GM19035 (cell line): ENCODE results near the gene NOXRED1.

ENCODE experiments used
- ATAC-seq: cut with Tn5 transposase; IDR thresholded peaks from one replicate; pipeline ENCODE4 v1.9.1; 2021; ENCODE audit not compliant: unreplicated experiment

Gene NOXRED1

DNA sequence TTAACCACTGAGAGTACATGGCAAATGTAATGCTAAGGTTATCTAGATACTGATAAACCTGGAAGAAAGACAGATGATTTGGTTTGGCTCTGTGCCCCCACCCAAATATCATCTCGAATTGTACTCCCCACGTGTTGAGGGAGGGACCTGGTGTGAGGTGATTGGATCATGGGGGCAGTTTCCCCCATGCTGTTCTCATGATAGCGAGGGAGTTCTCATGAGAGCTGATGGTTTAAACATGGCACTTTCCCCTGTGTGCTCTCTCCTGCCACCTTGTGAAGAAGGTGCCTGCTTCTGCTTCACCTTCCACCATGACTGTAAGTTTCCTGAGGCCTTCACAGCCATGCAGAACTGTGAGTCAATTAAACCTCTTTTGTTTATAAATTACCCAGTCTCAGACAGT is 14.2 kb downstream of the NOXRED1 start:
- ATAC-seq, result no peak

DNA sequence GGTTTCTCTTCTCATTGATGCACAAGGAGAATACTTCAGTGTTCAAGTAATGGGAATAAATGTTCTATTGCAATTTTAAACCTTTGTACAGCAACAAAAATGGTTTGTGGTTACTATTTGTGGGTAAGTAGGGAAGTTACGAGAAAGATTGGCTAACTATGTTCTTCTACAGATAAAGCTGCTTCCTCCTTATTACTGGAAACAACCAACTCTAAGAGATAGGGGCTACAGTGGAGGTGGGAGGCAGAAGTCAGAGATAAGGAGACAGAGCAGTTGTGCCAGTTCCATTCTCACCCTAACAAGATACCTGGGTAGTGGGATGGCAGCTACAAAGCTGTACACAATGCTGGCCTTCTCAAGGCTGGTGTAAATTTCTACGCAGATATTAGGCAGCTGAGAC is 16.2 kb downstream of the NOXRED1 start:
- no peak for ATAC-seq

DNA sequence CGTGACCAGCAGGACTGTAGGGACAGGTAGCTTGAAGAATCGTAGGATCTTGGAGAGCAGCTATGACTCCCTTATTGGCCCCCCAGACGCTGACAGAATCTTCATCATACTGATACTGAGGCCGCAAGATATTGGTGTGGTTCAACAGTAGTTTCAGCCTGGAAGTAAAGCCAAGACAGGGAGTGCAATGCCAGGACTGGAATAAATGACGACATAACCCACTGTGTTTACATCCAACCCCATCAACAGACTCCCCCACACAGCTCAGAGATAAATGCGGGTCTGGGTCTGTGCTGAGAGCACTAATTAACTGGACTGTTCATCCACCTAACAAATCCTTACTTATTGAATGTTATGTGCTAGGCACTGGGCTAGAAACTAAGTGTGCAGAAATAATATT is 16.6 kb downstream of the NOXRED1 start:
- ATAC-seq, result no peak

DNA sequence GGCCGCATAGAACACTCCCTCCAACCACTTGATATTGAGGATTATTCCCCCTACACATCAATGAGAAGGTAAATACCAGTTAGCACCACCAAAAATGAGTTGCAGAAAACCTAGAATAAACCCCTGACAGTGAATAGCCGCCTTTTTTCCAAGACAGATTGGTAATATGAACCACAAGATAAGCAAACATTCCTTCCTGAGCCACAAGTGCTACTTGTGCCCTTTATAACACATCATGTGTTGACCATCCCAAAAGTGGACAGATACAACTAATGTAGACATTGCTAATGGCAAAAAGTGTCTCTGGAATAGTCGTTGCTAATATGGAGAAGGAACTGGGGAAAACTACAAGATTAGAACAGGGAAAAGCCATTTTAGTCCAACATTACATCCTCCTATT is 17.2 kb downstream of the NOXRED1 start:
- ATAC-seq, result no peak

DNA sequence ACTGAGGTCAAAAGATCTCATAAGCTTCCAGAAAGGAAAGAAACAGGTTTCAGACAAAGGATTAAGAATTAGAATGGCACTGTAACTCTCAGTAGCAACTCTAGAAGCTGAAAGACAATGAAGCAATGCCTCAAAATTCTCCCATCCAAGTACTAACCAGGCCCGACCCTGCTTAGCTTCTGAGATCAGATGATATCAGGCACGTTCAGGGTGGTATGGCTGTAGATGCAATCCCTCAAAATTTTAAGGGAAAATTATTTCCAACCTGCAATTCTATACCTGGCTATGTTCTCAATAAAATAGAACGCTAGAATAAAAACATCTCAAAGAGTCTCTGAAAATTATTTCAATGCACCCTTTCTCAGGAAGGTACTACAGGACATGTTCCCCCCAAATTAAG is 19.6 kb downstream of the NOXRED1 start:
- ATAC-seq, result no peak

DNA sequence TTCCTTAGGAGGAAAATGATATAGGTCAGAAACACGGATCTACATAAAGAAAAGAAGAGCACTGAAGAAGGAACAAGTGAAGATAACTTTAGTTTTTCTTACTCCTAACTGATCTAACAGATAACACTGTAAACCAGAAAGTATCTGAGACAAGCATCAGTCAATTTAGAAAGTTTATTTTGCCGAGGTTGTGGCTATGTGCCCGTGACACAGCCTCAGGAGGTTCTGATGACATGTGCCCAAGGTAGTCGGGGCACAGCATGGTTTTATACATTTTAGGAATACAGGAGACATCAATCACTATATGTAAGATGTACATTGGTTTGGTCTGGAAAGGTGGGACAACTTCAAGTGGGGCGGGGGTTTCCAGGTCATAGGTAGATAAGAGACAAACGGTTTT is 23.1 kb downstream of the NOXRED1 start:
- no peak for ATAC-seq

DNA sequence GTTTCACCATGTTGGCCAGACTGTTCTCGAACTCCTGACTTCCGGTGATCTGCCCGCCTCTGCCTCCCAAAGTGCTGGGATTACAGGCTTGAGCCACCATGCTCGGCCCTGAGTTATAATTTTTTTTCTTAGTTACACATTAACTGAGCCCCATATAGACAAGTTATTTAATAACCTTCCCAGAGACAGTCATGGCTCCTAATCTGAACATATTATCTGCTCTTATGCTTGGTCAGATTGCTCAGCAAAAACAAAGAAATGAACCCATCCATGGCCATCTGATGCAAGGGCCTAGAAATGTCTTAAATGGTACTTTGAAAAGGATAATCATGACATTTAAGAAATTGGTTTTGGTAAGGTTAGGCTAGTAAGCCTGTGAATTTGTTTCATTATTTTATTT is 33.1 kb downstream of the NOXRED1 start:
- no peak for ATAC-seq

DNA sequence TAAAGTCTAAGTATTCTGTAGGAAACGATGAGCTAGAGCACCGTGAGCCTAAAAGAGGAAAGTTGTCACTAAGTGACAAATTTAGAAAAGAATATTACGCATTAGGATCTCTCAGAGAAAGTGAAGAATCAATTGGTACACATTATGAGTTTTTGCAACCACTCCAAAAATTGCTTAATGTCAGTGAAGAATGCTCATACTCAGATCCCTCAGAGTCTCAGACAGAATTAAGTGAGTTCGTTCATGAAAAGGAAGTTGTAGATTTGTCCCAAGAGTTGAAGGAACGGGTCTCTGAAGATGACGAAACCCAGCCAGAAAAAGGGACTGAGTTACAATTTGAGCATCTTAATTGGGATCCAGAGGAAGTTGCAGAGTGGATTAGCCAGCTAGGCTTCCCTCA is 44.6 kb downstream of the NOXRED1 start:
- no peak for ATAC-seq

DNA sequence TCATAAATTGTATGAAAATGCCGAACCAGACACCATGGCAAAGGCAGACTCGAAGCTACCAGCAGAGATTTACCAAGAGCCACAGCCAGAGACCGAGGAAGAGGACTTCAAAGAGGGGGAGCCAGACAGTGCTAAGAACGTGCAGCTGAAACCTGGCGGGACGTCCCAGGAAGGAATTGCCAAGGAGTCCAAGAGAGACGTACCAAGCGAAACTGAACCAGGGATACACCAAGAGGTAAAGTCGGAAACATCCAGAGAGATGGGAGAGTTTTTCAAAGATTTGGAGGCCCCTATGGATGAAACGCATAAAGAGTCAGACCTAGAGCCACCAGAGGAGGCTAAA is 45.9 kb downstream of the NOXRED1 start:
- ATAC-seq, result no peak

DNA sequence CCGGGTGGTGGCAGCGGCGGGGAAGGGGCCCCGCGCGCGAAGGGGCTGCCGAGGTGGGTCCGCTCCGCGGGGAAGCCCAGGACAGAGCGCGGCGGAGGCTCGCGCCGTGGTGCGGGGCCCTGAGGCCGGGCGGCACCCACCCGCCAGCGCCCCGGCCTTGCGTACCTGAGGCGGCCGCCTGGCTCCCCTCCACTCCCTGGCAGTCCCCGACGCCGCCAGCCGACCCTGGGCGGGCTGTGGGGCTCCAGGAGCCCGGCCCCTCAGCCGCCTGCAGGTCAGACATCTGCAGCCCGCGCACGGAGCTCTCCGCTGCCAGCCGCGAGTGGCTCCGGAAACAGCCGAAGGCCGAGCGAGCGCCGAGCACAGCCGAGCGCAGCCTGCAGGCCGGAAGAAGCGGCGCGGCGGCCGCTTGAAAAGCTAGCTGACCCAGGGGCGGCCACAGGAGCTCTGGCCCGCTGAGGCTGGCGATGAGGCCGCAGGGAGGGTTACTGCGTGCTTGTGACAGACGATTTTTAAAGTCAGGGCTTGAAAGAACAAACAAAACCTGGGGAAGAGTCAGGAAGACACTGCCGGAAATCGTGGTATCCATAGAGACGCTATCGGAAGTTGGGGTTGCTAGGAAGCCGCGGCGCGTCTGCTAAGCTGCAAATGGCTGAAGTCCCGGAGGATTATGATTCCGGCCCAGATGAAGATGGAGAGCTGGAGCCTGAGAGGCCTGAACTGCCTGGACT is 46.4 kb downstream of the NOXRED1 start, which contains the start of the genes SAMD15 and TMED8:
SAMD15 (plus strand) TSS at position 609 of the 731 bp plus-strand sequence; CDS start at position 649, 40 bp downstream.
TMED8 (minus strand) TSS at position 324 of the 731 bp plus-strand sequence; CDS start at position 283, 41 bp downstream.
- ATAC-seq, result peak; percentile 81

DNA sequence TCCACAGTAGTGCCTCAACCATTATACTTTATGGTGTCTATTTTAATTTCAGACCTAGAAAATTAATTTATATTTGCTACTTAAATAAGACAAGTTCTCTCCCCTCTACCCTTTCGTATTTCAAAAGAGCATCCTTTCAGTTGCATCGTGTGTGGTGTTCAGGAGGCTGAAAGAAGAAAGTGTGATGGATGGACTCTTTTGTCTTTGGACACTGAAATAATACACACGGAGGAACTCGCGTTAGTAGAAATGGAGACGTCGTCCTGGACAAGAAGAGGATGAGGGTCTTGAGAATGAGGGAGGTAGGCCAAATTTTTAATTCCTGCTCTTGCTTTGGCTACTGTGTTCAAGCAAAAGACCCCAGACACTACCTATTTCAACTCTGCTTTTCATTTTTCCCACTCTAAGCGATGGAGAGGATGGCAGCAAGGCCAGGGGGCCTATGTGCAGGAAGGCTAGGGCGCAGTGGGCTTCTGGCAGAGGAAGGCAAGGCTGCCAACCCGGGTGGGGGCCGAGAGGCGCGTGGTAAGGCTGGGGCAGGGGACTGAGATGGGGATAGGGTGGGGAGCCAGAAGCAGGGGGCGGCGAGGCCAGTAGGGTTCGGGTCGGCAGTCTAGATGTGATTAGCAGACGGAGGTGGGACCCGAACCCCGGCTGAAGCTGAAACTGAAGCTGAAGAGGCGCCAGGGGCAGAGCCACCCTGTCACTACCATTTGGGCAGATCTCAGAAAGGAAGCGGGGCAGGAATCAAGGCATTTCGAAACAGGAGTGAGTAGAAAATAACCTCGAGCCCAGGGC is 47.2 kb downstream of the NOXRED1 start:
- peak; percentile 14 for ATAC-seq

DNA sequence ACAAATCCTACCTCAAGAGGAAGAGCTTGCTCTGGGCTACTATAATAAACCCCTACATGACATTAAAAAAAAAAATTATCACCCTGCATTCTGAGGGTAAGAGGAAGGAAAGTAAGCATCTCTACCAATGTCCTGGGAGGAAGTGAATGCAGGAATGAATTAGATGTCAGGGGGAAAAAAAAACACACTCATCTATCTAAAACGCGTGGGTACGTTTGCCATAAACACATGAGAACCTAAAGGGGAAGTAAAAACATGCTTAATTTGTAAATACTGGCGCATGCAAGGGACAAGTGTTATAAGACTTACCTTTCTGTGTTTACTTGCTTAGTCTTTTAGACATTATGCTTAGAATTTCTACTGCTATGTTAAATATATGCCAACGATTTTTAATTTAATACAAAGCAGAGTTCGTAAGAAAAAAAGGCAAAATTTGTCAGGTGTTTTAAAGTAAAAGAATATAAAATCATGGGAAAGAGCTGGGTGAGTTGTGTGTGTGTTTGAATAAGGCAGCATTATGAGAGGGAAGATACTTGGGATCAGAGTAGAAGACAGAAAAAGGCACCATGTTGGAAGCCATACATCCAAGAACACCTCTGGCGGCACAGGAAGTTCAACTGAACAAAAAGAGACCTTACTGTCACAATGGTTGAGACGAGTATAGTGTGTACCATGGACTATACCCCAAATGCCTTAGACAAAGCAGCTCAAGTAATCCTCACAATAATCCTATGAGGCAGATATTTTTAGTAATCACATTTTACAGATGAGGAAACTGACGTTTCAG is 48.0 kb downstream of the NOXRED1 start:
- ATAC-seq, result no peak

DNA sequence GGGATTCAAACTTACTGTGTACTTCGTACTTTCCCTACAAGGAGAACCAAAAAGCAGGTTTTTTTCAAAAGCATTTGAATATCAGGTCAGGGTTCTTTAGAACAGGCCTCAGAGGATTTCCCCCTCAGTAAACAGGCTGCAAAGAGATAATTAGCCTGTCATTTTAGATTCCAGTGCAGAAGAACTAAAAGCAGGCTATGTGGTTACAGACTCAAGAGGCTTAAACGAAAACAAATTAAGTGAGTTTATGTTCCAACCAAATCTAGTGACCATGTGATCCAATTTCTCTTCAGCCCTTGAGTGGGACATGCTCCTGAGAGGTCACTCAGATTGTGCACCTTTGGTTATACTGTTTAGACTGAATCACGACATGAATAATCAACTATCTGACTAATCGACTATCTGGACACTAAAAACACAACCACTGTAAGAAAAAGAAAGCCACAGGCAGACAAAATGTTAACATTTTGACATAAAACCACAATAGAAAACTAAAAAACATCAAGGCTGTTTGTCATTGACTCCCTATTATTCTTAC is 51.0 kb downstream of the NOXRED1 start:
- ATAC-seq, result peak; percentile 29

DNA sequence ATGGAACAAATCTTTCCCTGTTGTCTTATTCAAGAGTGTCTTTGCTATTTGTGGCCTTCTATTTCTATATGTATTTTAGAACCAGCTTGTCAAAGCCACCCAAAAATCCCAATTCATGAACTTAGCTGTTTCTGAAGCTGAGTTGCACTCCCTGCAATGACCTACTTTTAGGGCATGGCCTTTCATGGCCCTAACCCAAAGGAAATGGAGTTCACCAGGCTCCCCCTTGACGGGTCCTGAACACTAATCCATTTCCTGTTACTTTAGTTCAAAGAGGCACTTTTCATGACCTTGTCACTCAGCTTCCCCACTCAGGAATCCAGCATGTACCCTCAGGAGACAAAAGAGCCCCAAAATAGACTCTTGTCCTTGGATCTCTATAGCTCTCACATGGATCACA is 54.0 kb downstream of the NOXRED1 start:
- no peak for ATAC-seq

DNA sequence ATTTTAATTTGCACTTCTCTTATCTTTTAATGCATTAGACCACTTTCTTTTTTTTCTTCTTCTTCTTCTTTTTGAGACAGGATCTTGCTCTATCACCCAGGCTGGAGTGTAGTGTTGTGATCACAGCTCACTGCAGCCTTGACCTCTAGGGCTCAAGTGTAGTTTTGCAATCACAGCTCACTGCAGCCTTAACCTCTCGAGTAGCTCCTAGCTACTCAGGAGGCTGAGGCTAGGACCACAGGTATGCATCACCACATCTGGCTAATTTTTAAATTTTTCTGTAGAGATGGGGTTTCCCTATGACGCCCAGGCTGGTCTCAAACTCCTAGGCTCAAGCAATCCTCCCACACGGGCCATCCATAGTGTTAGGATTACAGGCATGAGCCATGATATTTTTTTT is 59.2 kb downstream of the NOXRED1 start:
- no peak for ATAC-seq

DNA sequence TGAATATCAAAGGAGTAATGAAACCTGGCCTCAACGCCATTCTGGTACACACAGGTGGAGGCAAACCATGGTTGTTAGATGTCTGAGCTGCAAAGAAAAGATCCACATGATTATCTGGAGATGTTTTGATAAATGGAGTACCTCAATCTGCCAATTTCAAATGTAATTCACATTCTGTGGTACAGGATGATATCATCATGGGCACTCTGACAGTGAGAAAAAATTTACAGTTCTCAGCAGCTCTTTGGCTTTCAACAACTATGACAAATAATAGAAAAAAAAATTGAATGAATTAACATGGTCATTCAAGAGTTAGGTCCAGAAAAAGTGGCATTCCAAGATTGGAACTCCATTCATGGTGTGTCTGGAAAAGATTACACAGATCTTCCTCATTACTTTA is 63.7 kb downstream of the NOXRED1 start:
- no peak for ATAC-seq

DNA sequence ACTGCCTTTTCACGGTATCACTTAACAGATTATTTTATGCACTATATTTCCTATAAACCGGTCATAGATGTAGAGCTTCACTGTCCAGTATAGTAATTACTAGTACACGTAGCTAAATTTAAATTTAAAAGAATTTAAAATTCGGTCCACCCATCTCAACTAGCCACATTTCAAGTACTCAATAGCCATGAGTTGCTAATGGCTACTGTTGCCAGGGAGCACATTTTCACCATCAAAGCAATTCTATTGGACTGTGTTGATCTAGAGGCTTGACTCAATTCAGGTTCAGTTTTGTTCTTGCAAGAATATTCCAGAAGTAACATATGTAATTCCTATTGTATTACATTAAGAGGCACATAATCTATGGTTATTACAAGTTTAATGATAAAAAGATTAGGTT is 66.4 kb downstream of the NOXRED1 start:
- ATAC-seq, result no peak

DNA sequence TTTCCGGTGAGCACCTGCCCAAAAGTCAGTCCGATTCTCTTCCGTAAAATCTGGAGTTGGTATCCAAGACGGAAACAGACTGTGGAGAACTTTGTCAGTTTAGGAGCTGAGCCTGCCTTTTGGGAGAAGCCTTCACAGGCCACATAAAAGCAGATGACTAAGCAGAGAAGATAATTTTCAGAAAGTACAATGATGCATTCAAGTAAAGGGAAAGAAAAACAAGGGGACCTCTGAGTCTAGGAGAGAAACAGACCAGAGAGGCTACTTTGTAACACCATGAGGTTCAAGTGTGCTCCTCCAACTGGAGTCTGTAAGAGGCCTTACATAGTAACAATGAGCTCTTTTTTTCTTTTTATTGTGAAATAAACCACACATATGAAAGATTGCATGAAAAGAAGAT is 67.5 kb downstream of the NOXRED1 start:
- no peak for ATAC-seq

DNA sequence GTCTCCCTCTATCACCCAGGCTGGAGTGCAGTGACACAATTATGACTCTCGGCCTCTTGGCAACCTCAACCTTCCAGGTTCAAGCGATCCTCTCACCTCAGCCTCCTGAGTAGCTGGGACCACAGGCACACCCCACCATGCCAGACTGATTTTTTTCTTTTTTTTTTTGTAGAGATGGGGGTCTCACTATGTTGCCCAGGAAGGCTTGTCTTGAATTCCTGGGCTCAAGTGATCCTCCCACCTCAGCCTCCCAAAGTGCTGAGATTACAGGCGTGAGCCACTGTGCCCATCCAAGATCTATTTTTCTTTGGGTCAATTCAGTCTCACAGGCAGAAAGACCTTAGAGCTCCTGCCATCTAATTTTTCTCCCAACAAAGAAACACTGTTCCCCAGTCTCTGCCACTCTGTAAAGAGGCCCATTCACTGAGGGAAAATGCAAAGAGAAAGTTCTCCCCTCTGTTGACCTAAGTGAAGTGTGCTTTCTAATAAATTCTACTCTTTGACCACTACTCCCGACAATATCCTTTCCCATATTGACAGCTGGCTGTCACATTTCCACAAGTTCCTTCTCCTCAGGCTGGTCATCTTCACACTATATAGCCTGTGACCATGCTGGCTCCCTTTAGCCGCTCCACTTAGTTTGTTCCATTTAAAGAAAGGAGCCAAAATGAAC is 69.7 kb downstream of the NOXRED1 start:
- no peak for ATAC-seq

DNA sequence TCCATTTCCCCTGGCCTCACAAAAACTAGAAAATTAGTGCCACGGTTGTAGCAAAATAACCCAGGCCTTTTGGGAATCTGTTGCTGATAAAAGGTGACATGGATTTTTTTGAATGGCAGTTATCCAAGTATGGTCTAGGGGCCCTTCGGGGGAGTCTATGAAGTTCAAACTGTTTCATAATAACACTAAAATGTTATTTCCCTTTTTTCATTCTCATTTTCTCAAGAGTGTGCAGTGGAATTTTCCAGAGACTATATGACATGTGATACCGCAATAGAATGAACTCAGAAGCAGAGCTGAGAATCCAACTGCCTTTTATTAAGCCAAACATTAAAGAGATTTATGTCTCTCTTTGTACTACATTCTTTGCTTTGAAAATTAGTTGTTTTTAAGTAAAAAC is 75.6 kb downstream of the NOXRED1 start:
- no peak for ATAC-seq

DNA sequence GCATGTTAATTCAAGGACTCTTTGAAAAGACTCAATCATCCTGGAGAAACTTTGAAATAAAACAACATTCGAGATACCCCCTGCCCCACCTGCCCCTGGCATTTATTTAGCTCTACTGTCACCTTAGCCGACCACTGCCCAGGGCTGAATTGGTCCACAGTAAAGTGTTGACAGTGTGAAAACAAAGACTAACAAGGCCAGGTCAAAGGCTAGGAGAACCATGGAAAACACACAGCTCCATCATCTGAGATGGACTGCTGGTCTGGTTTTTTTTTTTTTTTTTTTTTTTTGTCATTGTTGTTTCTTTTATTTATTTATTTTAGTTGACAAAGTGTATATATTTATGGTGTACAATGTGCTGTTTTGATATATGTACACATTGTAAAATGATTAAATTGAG is 76.8 kb downstream of the NOXRED1 start:
- no peak for ATAC-seq
